Cardiac muscle cell (in vitro differentiated cells and primary cell): ENCODE measurements around the gene FOXP4. TPM values are rescaled to one million over a fixed set of nuclear protein-coding genes. Genes with fewer than 3 reads are reported as not detected.
A peak's percentile ranks its signal among the peaks of the same experiment; 100 is the strongest.

Experiments used
- DNase-seq, 2 donors: peaks; one replicate each; pipeline versions ENCODE4 v3.0.0 to v3.0.0-alpha.2; 2010 to 2017; ENCODE audit warnings: low read depth in 1 of 2, low spot score in 1 of 2
- H3K27ac ChIP-seq: fragments of 200-600 bp; sonication (generic); 2 replicates; pipeline ENCODE4 v1.5.1; 2016
- H3K27me3 ChIP-seq: fragments of 200-600 bp; sonication (generic); 2 replicates; pipeline ENCODE4 v1.6.0; 2016; ENCODE audit warnings: control low read depth
- H3K36me3 ChIP-seq: fragments of 200-600 bp; sonication (generic); 2 replicates; pipeline ENCODE4 v1.5.1; 2016; ENCODE audit warnings: control low read depth
- H3K4me1 ChIP-seq: fragments of 200-600 bp; sonication (generic); 2 replicates; pipeline ENCODE4 v1.8.1; 2017; ENCODE audit warnings: low read depth, mild to moderate bottlenecking, mixed run types
- H3K4me3 ChIP-seq: fragments of 200-600 bp; sonication (generic); 2 replicates; pipeline ENCODE4 v1.5.1; 2016; ENCODE audit warnings: mild to moderate bottlenecking
- H3K9me3 ChIP-seq: fragments of 200-600 bp; sonication (generic); 2 replicates; pipeline ENCODE4 v1.5.1; 2017; ENCODE audit warnings: low read depth, mild to moderate bottlenecking, control low read depth
- CTCF ChIP-seq: IDR thresholded peaks from 2 replicates; pipeline ENCODE4 v1.5.1; 2012; ENCODE audit warnings: low read depth, mild to moderate bottlenecking, low read length
- polyA plus RNA-seq: library from polyadenylated mRNA; unstranded; fragments of >200 nt; fragmentation: Nextera tagmentation; extraction: Ambion mirVana; gene quantifications from 2 replicates; pipeline ENCODE4 v1.2.1, GENCODE V29; 2016
- total RNA-seq: library from RNA; depleted of rRNA; stranded (reverse); fragments of >200 nt; gene quantifications from 2 replicates; pipeline ENCODE4 v1.2.3, GENCODE V29; 2016

Gene FOXP4
- total and polyA plus RNA-seq, 2 experiments from 2014 or later, result 29.0 to 42.5 TPM

GRCh38 chr6:41553405-41553999, 7.3 kb downstream of the FOXP4 start:
- Histone ChIP-seq H3K4me1 (peaks cover 38% of the 10 kb centered on the region), H3K27ac (no peak overlapping the region), H3K27me3 (no peaks in the 10 kb centered on the region), H3K9me3 (no peaks in the 10 kb centered on the region), H3K36me3 (no peaks in the 10 kb centered on the region), H3K4me3 (no peak overlapping the region)
- TF ChIP-seq CTCF, result no peak
- no peak for DNase-seq

GRCh38 chr6:41555326-41556300, 9.4 kb downstream of the FOXP4 start:
- H3K36me3 ChIP-seq, result no peaks in the 10 kb centered on the region
- H3K9me3 ChIP-seq, result no peaks in the 10 kb centered on the region
- TF ChIP-seq CTCF, result no peak
- H3K4me3 ChIP-seq, result no peak overlapping the region
- no peaks in the 10 kb centered on the region for H3K27me3 ChIP-seq
- H3K27ac ChIP-seq, result no peak overlapping the region
- DNase-seq, result no peak
- H3K4me1 ChIP-seq, result peaks cover 35% of the 10 kb centered on the region

GRCh38 chr6:41557335-41557734, 11.2 kb downstream of the FOXP4 start:
- Histone ChIP-seq H3K9me3 (no peaks in the 10 kb centered on the region), H3K36me3 (no peaks in the 10 kb centered on the region), H3K27ac (no peak overlapping the region), H3K27me3 (no peaks in the 10 kb centered on the region), H3K4me3 (no peak overlapping the region), H3K4me1 (peaks cover 25% of the 10 kb centered on the region)
- no peak for TF ChIP-seq CTCF
- no peak for DNase-seq

GRCh38 chr6:41558033-41558807, 12.0 kb downstream of the FOXP4 start:
- Histone ChIP-seq H3K27me3 (no peaks in the 10 kb centered on the region), H3K4me3 (no peak overlapping the region), H3K4me1 (peaks cover 29% of the 10 kb centered on the region), H3K9me3 (no peaks in the 10 kb centered on the region), H3K27ac (no peak overlapping the region), H3K36me3 (no peaks in the 10 kb centered on the region)
- DNase-seq, result no peak
- TF ChIP-seq CTCF, result no peak

GRCh38 chr6:41559655-41560427, 13.7 kb downstream of the FOXP4 start:
- H3K27ac ChIP-seq, result no peak overlapping the region
- peaks cover 24% of the 10 kb centered on the region for H3K4me1 ChIP-seq
- H3K9me3 ChIP-seq, result no peaks in the 10 kb centered on the region
- DNase-seq, result peak in 1 of 2 donors; percentile 15
- H3K4me3 ChIP-seq, result peak overlapping the region; percentile 29
- no peaks in the 10 kb centered on the region for H3K36me3 ChIP-seq
- no peak for TF ChIP-seq CTCF
- H3K27me3 ChIP-seq, result no peaks in the 10 kb centered on the region
